ENCODE measurements around the gene SLC17A9.

Gene SLC17A9

DNA sequence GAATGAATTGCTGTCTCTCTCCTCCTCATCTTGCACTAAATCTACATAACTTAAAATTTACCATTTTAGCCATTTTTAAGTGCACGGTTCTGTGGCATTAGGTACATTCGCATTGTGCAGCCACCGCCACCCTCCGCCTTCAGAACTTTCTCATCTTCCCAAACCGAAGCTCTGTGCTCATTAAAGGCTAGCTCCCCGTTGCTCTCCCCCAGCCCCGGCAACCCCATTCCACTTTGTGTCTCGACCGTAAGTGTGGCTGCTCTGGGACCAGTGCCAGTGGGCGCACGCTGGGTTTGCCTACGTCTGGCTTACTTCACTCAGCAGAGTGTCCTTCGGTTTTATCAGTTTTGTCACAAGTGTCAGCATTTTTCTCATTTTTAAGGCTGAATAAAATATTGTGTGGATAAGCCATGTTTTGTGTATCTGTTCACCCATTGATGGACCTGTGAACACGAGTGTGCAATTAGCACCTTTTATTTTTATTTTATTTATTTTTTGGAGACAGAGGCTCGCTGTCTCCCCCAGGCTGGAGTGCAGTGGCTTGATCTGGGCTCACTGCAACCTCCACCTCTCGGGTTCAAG lies 16.8 kb downstream of the SLC17A9 start:
- no peak for DNase-seq (ENCODE audit: low read depth)

DNA sequence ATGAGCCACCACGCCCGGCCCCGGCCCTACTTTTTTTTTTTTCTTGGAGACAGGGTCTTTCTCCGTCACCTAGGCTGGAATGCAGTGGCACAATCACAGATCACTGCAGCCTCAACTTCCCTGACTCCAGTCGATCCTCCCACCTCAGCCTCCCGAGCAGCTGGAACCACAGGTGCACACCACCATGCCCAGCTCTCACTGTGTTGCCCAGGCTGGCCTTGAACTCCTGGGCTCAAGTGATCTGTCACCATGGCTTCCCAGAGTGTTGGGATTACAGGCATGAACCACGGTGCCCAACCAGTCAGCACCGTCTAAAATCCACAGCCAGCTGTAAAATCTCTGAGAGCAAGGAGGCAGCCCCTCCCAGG lies 17.4 kb downstream of the SLC17A9 start:
- DNase-seq (ENCODE audit: low read depth) = no peak

DNA sequence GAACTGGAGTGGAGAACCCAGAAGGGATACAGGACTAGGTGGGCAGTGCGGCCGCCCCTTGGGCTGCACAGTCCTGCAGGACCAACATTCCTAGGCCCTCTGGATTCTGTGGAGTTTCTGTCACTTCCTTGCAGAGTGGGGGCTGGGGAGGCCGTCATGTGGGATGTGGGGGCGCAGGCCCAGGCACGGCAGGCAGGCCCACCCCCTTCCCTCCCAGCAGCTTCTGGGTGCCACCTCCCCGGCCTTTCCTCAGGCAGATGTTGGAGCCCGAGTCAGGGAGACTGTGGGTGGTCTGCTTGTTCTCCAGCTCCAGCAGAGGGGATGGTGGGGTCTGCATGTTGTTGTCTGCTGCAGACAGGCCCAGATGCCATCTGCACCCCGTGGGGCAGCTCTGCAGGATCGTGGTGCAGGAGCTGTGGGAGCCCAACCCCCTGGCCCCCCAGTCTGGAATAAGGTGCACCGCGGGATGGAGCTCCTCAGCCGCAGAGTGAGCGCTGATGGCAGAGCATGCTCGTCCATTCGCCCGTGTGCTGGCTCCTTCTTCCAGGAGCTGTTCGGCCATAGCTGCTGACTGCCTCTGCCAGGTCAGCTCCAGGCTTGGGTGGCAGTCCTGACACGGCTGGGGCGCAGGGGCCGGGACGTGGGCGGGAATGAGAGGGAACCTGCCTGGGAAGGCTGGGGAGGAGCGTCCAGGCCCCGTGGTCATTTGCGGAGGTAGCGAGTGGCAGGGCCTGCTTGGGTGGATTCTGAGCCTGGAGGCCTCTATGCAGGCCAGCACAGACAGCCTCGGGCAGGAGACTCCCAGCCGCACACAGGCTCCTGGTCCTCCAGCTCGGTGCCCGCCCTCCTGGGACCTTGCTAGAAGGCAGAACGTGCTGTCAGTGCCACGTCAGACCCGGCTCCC lies 18.1 kb downstream of the SLC17A9 start:
- DNase-seq (ENCODE audit: low read depth) = no peak

DNA sequence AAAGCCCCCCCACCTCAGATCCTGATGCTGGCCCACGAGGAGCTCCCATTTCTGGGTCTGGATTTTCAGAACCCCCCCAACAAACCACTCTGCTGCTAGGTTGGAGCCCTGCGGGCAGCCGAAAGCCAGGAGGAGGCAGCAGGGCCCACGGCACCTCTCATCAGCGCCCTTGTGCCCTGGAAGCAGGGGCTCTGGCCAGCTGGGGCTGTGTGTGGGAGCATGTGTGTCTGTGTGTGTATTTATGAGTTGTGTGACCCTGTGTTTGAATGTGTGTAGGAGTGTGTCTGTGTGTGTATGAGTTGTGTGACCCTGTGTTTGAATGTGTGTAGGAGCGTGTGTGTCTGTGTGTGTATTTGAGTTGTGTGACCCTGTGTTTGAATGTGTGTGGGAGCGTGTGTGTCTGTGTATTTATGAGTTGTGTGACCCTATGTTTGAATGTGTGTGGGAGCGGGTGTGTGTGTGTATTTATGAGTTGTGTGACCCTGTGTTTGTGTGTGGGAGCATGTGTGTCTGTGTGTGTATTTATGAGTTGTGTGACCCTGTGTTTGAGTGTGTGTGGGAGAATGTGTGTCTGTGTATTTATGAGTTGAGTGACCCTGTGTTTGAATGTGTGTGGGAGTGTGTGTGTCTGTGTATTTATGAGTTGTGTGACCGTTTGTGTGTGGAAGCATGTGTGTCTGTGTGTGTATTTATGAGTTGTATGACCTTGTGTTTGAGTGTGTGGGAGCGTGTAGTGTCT lies 18.9 kb downstream of the SLC17A9 start:
- DNase-seq (ENCODE audit: low read depth) = no peak

- peak; percentile 77 for DNase-seq (ENCODE audit: low read depth)
Observed at GRCh38 chr20:62971950-62972844, 19.7 kb downstream of the SLC17A9 start.

GRCh38 chr20:62972845-62973745 lies 20.6 kb downstream of the SLC17A9 start:
- DNase-seq (ENCODE audit: low read depth) = no peak

GRCh38 chr20:62975251-62975760 lies 22.8 kb downstream of the SLC17A9 start:
- no peak for DNase-seq (ENCODE audit: low read depth)

- DNase-seq (ENCODE audit: low read depth) = no peak
Observed at GRCh38 chr20:62975812-62976508, 23.5 kb downstream of the SLC17A9 start.

- no peak for DNase-seq (ENCODE audit: low read depth)
Observed at GRCh38 chr20:62976886-62977285, 24.4 kb downstream of the SLC17A9 start.

DNA sequence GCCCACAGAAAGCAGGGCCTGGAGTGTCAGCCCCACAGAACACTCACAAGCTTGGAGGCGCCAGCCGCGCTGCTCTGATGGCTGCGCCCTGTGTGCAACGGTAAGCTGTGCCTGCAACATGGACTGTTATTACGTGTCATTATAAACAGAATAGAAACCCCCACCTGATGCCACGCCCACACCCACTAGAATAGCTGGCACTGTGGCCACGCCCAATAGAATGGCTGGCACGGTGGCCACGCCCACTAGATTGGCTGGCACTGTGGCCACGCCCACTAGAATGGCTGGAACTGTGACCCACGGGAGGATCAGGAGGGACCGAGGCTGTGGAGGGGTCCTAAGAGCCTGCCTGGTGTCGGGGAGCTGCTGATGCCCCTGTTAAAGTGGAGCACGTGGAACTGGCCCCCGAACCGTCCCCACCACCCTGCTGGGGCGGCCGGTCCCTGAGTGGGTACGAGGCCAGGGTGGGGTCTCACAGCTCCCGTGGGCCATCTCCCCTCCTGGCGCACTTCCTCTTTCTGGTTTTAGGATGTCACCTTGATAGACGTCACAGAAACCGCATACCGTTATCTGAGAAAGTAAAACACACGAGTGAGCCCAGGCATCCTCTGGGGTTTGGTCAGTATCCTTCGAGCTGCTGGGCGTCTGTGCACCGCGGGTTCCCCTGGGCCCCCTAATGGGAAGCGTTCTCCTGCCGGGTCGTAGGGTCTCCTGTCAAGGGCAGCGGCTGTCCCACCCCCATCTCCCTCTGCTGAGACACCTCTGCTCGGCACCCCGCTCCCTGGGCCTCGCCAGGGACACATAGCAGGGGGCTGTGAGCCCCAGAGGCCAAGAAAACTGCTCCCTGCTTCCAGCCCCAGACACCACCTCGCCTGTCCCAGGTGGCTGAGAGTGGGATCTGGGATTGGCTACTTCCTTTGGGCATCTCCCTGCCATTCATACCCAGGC lies 25.4 kb downstream of the SLC17A9 start:
- peak; percentile 77 for DNase-seq (ENCODE audit: low read depth)

DNA sequence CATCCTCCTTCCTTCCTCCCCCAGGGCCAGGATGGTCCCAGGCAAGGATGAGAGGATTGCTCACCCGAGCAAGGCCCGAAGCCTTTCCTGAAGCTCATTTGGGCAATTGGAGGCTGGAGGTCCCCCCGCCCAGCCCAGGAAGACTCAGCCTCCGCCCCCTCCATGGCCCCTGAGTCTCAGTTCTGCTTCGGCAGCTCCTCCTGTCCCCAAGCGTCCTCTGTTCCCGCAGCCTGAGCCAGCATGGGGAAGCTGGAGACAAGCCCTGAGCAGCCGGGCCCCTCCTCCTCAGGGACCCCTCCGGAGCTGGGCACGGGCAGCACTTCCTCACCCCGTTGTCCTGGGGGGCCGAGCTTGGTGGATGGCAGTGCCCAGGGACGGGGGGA lies 26.0 kb downstream of the SLC17A9 start:
- no peak for DNase-seq (ENCODE audit: low read depth)

DNA sequence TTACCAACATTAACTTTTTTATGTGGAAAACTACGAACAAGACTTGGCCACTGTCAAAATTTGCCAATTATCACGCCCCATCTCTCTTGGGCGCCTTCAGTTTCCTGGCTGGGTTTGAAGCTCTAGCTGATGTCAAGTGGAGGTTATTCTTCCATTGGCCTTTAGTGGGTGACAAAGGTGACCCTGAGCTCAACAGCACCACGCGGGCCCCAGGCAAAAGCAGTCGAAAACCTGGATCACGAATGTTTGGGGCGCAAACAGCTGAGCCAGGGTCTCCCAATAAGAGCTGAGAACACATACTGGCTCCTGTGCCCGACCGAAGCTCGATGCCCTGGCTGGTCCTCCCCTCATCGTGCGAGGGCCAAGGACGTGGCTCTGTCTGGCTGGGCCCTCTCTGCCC lies 26.8 kb downstream of the SLC17A9 start:
- no peak for DNase-seq (ENCODE audit: low read depth)

- no peak for DNase-seq (ENCODE audit: low read depth)
Observed at GRCh38 chr20:62979876-62980373, 27.4 kb downstream of the SLC17A9 start.

DNA sequence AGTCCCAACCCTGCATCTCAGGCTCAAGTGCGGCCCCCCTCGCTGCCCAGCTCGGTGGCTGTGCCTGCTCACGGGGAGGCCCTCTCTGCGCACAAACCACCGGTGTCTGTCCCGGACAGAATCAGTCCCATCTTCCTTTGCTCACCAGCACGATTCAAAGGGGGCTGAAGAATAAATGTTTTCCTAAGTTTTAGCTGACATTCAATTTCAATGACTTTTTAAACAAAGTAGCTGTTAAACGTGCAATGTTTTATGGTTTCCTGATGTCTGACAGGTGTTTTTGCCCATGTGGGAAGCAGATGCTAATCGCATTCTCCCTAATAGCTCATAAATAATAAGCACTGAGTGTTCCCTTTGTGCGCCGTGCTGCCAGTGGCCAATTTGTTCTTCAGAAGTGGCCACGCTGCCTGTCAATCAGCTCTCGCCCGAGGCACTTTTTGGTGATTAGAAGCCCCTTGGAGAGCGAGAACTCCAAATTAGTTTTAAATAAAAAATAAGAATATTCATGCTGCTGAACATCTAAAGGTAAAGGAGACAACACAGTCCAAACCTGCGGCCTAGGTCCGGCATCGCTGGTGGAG lies 28.0 kb downstream of the SLC17A9 start:
- no peak for DNase-seq (ENCODE audit: low read depth)

GRCh38 chr20:62980970-62981369 lies 28.5 kb downstream of the SLC17A9 start:
- DNase-seq (ENCODE audit: low read depth) = peak; percentile 30

DNA sequence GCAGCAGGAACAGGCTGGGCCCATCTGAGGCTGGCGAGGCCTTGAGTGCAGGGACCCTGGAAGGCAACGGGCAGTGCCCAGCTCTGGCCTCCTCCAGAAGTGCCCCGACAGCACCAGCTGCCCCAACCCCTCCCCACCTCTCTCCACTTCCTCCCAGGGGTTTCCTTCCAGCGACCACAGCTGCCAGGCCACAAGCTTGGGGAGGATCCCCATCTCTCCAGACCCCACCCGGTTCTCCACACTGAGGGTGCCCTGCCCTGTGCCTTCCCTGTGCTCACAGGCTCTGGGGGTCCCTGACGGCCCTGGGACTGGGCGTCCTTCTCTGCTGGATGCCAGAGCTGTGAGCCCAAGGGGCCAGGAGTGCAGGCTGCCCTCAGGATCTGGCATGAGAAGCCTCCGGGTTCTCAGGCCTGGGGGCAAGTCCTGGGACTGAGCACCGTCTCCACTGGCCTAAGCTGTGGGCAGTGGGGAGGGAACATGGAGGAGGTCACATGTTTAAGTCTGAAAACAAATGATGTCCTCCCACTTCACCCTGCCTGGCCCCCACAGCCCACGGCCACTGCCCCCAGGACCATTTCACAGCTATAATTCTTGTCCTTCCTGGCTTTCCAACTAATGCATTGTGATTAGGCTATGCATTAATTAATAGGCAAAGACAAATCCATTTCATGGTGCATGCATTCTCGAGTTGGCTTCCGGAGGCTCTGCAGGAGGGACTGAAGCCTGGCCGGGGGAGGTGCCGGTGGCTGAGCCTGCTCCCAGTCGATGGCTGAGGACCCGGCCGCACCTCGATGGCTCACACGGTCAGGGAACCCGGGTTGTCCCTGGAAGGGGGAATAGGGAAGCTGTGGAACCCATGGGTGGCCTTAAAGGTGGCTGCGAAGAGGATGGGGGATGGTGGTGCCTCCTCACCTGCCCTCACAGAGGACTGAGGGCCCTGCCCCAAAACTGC lies 29.9 kb downstream of the SLC17A9 start:
- no peak for DNase-seq (ENCODE audit: low read depth)

- no peak for DNase-seq (ENCODE audit: low read depth)
Observed at GRCh38 chr20:62983210-62983609, 30.7 kb downstream of the SLC17A9 start.
